K562 (cell line): ENCODE measurements around the gene CCND3. TPM values are rescaled to one million over a fixed set of nuclear protein-coding genes. Genes with fewer than 3 reads are reported as not detected.
A peak's percentile ranks its signal among the peaks of the same experiment; 100 is the strongest.

ENCODE experiments used
- AFF4 ChIP-seq: sonication (generic); formaldehyde crosslinking; IDR thresholded peaks from 2 replicates; pipeline ENCODE4 v1.8.0; 2023; ENCODE audit warnings: mild to moderate bottlenecking, missing genetic modification reagents
- ASH1L ChIP-seq: fragments of 450-650 bp; IDR thresholded peaks from 2 replicates; pipeline ENCODE4 v1.6.1; 2018; ENCODE audit warnings: borderline replicate concordance, mild to moderate bottlenecking, low read depth; ENCODE audit not compliant: partially characterized antibody
- CBX3 ChIP-seq, 2 experiments: IDR thresholded peaks; 1 replicate in 1 of 2; 2 replicates in 1 of 2; pipeline ENCODE4 v1.6.1; 2012; ENCODE audit warnings: inconsistent platforms in 2 of 2, low read length in 2 of 2, borderline replicate concordance in 1 of 2, control low read depth in 1 of 2
- CC2D1A ChIP-seq: fragments of 450-650 bp; IDR thresholded peaks from 2 replicates; pipeline ENCODE4 v1.6.1; 2017; ENCODE audit warnings: mild to moderate bottlenecking
- CEBPB ChIP-seq: fragments of 450-650 bp; IDR thresholded peaks from 2 replicates; pipeline ENCODE4 v1.6.1; 2016; ENCODE audit warnings: missing genetic modification characterization, missing compliant biosample characterization
- EP300 ChIP-seq: IDR thresholded peaks from 2 replicates; pipeline ENCODE4 v1.6.1; 2012; ENCODE audit warnings: low read length, improper control_type of control experiment
- FOSL1 ChIP-seq: fragments of 200-800 bp; sonication (Bioruptor generic); conservative IDR thresholded peaks from 2 replicates; pipeline ENCODE4 v1.6.1; 2016; ENCODE audit warnings: missing genetic modification characterization, missing compliant biosample characterization
- GTF2B ChIP-seq: IDR thresholded peaks from 2 replicates; pipeline ENCODE4 v1.6.1; 2011; ENCODE audit not compliant: insufficient read length; ENCODE audit errors: extremely low read depth
- IRF2 ChIP-seq: sonication (generic); formaldehyde crosslinking; IDR thresholded peaks from 2 replicates; pipeline ENCODE4 v1.8.1; 2022; ENCODE audit warnings: mild to moderate bottlenecking, missing genetic modification reagents
- KDM1A ChIP-seq, 2 experiments: fragments of 450-650 bp; IDR thresholded peaks; 2 replicates each; pipeline ENCODE4 v1.6.1; 2016; ENCODE audit warnings: mild to moderate bottlenecking in 2 of 2
- MEIS2 ChIP-seq: fragments of 450-650 bp; IDR thresholded peaks from 2 replicates; pipeline ENCODE4 v1.6.1; 2014; ENCODE audit warnings: mild to moderate bottlenecking; ENCODE audit not compliant: partially characterized antibody
- NBN ChIP-seq: fragments of 450-650 bp; IDR thresholded peaks from 2 replicates; pipeline ENCODE4 v1.6.1; 2016; ENCODE audit warnings: low read depth, mild to moderate bottlenecking
- NR4A1 ChIP-seq, 2 experiments: fragments of 250-450 bp in 1 of 2; fragments of 450-650 bp in 1 of 2; sonication (Bioruptor Pico) in 1 of 2; IDR thresholded peaks; 2 replicates each; pipeline versions ENCODE4 v1.4.0 to v1.6.1; 2016 to 2020; ENCODE audit warnings: mild to moderate bottlenecking in 2 of 2, missing compliant biosample characterization in 1 of 2, missing genetic modification characterization in 1 of 2, moderate library complexity in 1 of 2
- NUFIP1 ChIP-seq: fragments of 450-650 bp; IDR thresholded peaks from 2 replicates; pipeline ENCODE4 v1.6.1; 2018; ENCODE audit not compliant: partially characterized antibody
- PKNOX1 ChIP-seq: fragments of 450-650 bp; IDR thresholded peaks from 2 replicates; pipeline ENCODE4 v1.6.1; 2016
- RB1 ChIP-seq: fragments of 450-650 bp; IDR thresholded peaks from 2 replicates; pipeline ENCODE4 v1.6.1; 2017; ENCODE audit warnings: low read depth, mild to moderate bottlenecking
- SIX5 ChIP-seq, 2 experiments: IDR thresholded peaks; 2 replicates each; pipeline ENCODE4 v1.6.1; 2011; ENCODE audit warnings: low read length in 2 of 2, borderline replicate concordance in 1 of 2, low read depth in 1 of 2, mild to moderate bottlenecking in 1 of 2, moderate library complexity in 1 of 2; ENCODE audit not compliant: insufficient read depth in 1 of 2
- ZBTB1 ChIP-seq: sonication (generic); formaldehyde crosslinking; IDR thresholded peaks from 2 replicates; pipeline ENCODE4 v1.8.1; 2023; ENCODE audit warnings: missing genetic modification reagents, low read depth, mild to moderate bottlenecking, borderline replicate concordance
- ZEB2 ChIP-seq: fragments of 450-650 bp; IDR thresholded peaks from 2 replicates; pipeline ENCODE4 v1.6.1; 2016
- ZNF133 ChIP-seq: fragments of 250-450 bp; sonication (Bioruptor Pico); IDR thresholded peaks from 2 replicates; pipeline ENCODE4 v1.4.0; 2020; ENCODE audit warnings: mild to moderate bottlenecking
- ZNF175 ChIP-seq: fragments of 200-800 bp; sonication (Bioruptor generic); IDR thresholded peaks from 2 replicates; pipeline ENCODE4 v1.6.1; 2016; ENCODE audit warnings: low read depth, mild to moderate bottlenecking, missing genetic modification characterization, missing compliant biosample characterization
- polyA plus RNA-seq, 8 experiments: library from polyadenylated mRNA; depleted of rRNA in 4 of 8; stranded (reverse) in 5 of 8; unstranded in 3 of 8; fragments of >200 nt; fragmentation: Nextera tagmentation in 2 of 8; fragmentation: Illumina TruSeq in 1 of 8; extraction: Ambion mirVana in 2 of 8; extraction: Trizol in 1 of 8; gene quantifications; 2 replicates each; pipeline versions ENCODE4 v1.2.1 to v1.2.3, GENCODE V29; 2011 to 2014; ENCODE audit warnings: inconsistent platforms in 1 of 8, missing spikeins in 1 of 8
- total RNA-seq, 7 experiments: library from RNA; depleted of rRNA in 6 of 7; stranded (reverse); fragments of >200 nt in 6 of 7; fragmentation: Illumina TruSeq in 2 of 7; extraction: Trizol in 2 of 7; gene quantifications; 2 replicates each; pipeline versions ENCODE4 v1.2.1 to v1.2.3, GENCODE V29; 2011 to 2021; ENCODE audit warnings: low replicate concordance in 1 of 7

CCND3 gene
- total and polyA plus RNA-seq, 9 of the 15 experiments (the other 6 are each of a cell fraction or from before 2014, with no cell fraction given) = 21.5 to 204 (median 97.4) TPM

GRCh38 chr6:41967312-41968287, 26.0 kb upstream of the CCND3 start (continued):
- no peak for TF ChIP-seq ZBTB1 (CRISPR knock-in tag)
- TF ChIP-seq CBX3 (IDR thresholded peaks at IDR 0.05; ENCODE audit: borderline replicate concordance in 1 of 2, low read length in 2 of 2) = peak in 1 of 2 experiments; percentile 76; a peak in 2 of 3 replicates
- TF ChIP-seq SIX5 (IDR thresholded peaks at IDR 0.05; ENCODE audit: borderline replicate concordance in 1 of 2, insufficient read depth in 1 of 2, low read depth in 1 of 2, low read length in 2 of 2) = no peak
- no peak for TF ChIP-seq GTF2B
- peak; percentile 54; the same call in 1 of the 2 replicates for TF ChIP-seq CEBPB (tag)
- TF ChIP-seq FOSL1 = peak; percentile 80
- TF ChIP-seq NR4A1 (CRISPR knock-in tag; IDR thresholded peaks at IDR 0.05) = no peak
- TF ChIP-seq NR4A1 (tag; IDR thresholded peaks at IDR 0.05) = peak; percentile 51; the same call in 1 of the 2 replicates
- no peak for TF ChIP-seq ZNF133 (CRISPR knock-in tag)
- no peak for TF ChIP-seq AFF4 (CRISPR knock-in tag)
- TF ChIP-seq NUFIP1 = no peak
- peak; percentile 59 for TF ChIP-seq ASH1L
- TF ChIP-seq ZEB2 = 0 out of 2 replicates have a peak, but pooled peaks have one; percentile 63
- 0 out of 2 replicates have a peak, but pooled peaks have one; percentile 38 for TF ChIP-seq NBN
- no peak for TF ChIP-seq IRF2
- TF ChIP-seq PKNOX1 = peak; percentile 9; the same call in 1 of the 2 replicates
- TF ChIP-seq RB1 = 0 out of 2 replicates have a peak, but pooled peaks have one; percentile 5
- peak; percentile 35 for TF ChIP-seq EP300
- no peak for TF ChIP-seq CC2D1A
- TF ChIP-seq MEIS2 = peak; percentile 14
- peak; percentile 50 to 67; a peak in 3 of 4 replicates for TF ChIP-seq KDM1A (IDR thresholded peaks at IDR 0.05)
- peak; percentile 49; the same call in 1 of the 2 replicates for TF ChIP-seq ZNF175
